ENCODE measurements around the gene NCOA7.
"Not testable (repeated sequence)": the region's sequence is repeated elsewhere in the genome, so short reads cannot be mapped to it uniquely, and the experiment has no call there.

The NCOA7 gene

DNA sequence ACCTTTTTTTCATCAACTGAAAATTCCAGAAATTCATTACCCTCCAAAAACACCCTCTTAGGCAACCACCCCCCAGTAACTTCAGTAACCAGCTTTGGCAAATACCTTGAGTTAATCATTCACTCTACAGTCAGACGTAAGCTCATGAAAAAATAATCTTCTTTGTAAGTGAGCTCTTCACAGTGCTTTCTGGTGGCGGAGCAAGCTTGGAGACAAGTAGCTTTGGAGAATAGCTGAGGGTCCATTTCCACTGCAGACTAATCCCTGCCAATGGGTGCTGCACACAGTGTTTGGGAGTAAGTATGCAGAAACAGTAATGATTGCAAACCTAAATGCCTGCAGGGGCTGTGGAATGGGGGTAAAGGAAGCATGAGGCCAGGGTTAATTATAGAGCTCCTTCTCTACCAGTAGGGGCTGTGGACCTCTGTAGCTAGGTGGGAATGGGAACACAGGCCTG is 109.0 kb downstream of the NCOA7 start:
- no peak overlapping the region for H3K4me3 Mint-ChIP-seq
- H3K27ac Mint-ChIP-seq = no peak overlapping the region
- peaks cover 16% of the 10 kb centered on the region for H3K4me1 Mint-ChIP-seq
- no peaks in the 10 kb centered on the region for H3K27me3 Mint-ChIP-seq
- ATAC-seq = no peak
- DNase-seq = no peak
- H3K36me3 Mint-ChIP-seq (ENCODE audit: low read depth) = peaks cover 17% of the 10 kb centered on the region
- H3K9me3 Mint-ChIP-seq = no peaks in the 10 kb centered on the region

DNA sequence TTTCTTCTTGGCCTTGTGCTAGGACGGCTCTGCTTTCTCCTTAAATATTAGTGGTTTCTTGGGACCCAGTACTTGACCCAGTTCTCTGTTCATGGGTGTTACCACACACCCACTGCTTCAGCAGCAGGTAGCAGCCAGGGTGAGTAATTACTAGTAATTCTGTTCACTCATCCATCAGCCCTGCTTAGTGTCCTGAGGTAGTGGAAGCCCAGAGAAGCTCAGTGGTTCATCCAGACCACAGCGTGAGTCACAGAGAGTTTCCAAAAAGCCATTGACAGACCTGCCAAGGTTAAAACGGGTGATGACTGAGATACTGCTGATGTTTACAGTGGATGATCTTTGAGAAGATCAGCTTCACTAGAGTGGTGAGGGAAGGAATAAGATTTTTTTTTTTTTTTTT is 114.1 kb downstream of the NCOA7 start:
- H3K4me3 Mint-ChIP-seq = no peak overlapping the region
- ATAC-seq = peak; percentile 98
- H3K4me1 Mint-ChIP-seq = peaks cover 36% of the 10 kb centered on the region
- no peaks in the 10 kb centered on the region for H3K9me3 Mint-ChIP-seq
- H3K36me3 Mint-ChIP-seq (ENCODE audit: low read depth) = peaks cover 13% of the 10 kb centered on the region
- H3K27me3 Mint-ChIP-seq = no peaks in the 10 kb centered on the region
- DNase-seq = peak; percentile 54
- peak overlapping the region; percentile 74 for H3K27ac Mint-ChIP-seq

DNA sequence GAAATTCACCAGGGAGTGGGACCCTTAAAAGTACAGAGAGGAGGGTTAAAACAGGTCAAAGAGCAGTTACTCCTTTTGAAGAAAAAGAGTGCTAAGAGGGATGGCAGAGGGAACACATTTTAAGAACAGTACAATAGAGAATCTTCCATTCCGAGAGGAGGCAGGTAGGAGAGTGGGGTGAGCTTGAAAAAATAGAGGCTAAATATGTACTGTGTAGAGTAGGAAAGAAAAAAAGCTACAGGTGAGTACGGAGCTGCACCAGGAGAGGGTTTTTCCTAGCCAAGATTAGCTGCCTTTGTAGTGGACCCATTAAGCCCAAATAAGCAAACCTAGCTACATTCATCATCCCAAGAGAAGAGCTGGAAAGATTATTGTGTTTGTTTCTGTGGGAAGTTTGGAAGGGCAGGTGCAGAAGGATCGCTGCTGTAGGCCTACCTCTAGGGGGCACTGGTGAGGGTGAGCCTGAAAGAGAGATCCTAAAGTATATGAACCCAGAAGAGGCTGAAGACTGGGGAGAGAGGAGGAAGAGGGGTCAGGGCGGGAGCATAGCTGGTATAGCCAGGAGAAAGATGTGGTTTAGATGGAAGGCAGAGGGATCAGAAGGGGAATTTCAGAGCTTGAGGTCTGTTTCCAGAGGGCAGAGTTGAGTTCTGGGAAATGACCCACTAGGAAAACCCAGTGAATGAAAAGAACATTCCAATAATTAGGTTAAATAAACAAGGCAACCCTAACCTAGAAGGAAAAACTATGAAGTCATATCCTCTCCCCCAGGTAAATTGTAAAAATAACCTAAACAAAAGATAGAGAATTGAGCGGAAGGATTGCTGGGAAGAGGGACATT is 115.6 kb downstream of the NCOA7 start:
- no peak for ATAC-seq
- no peak overlapping the region for H3K27ac Mint-ChIP-seq
- H3K4me3 Mint-ChIP-seq = no peak overlapping the region
- no peaks in the 10 kb centered on the region for H3K9me3 Mint-ChIP-seq
- DNase-seq = peak; percentile 65
- H3K36me3 Mint-ChIP-seq (ENCODE audit: low read depth) = peaks cover 16% of the 10 kb centered on the region
- no peaks in the 10 kb centered on the region for H3K27me3 Mint-ChIP-seq
- H3K4me1 Mint-ChIP-seq = peaks cover 48% of the 10 kb centered on the region

DNA sequence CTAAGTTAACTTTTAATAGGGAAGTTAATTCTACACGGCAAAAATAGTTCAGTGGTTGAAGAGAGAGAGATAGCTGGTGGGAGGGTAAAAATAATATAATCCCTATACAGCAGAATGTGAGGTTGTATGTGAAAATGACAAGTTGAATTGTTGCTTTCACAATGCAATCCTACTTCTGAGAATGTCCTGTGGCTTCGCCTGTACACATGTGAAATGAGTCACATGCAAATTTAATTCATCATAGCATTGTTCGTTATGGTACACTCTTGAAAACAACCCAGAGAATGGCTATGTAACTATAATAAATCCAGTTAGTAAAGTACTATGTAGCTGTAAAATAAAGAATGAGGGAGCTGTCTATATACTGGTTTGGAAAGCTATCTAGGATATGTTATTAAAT is 119.8 kb downstream of the NCOA7 start:
- H3K9me3 Mint-ChIP-seq = no peaks in the 10 kb centered on the region
- no peak overlapping the region for H3K4me3 Mint-ChIP-seq
- H3K27ac Mint-ChIP-seq = peak overlapping the region; percentile 66
- H3K4me1 Mint-ChIP-seq = peaks cover 25% of the 10 kb centered on the region
- H3K27me3 Mint-ChIP-seq = no peaks in the 10 kb centered on the region
- ATAC-seq (peak; percentile 95), DNase-seq (no peak)
- H3K36me3 Mint-ChIP-seq (ENCODE audit: low read depth) = peaks cover 14% of the 10 kb centered on the region

DNA sequence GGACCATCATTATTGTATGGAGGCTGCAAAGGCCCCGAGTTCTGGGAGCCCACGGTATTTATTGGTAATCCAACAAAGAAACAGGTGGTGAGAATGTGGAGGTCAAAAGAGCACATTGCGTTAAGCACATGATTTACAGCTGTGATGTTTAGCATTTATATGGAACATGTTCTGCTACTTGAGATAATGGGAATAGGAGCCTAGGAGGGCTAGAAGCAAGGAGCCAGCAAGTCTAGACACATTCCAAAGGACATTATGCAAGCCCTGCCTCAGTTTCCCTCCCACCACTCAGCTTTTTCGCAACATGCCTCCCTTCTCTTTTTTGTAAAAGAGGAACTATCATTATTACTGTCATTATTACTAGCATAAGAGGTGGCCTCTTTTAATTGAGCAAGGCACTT is 120.3 kb downstream of the NCOA7 start:
- H3K4me1 Mint-ChIP-seq = peaks cover 25% of the 10 kb centered on the region
- H3K27me3 Mint-ChIP-seq, H3K4me3 Mint-ChIP-seq, DNase-seq, H3K9me3 Mint-ChIP-seq, H3K27ac Mint-ChIP-seq, ATAC-seq: not testable (repeated sequence)
- peaks cover 17% of the 10 kb centered on the region for H3K36me3 Mint-ChIP-seq (ENCODE audit: low read depth)

DNA sequence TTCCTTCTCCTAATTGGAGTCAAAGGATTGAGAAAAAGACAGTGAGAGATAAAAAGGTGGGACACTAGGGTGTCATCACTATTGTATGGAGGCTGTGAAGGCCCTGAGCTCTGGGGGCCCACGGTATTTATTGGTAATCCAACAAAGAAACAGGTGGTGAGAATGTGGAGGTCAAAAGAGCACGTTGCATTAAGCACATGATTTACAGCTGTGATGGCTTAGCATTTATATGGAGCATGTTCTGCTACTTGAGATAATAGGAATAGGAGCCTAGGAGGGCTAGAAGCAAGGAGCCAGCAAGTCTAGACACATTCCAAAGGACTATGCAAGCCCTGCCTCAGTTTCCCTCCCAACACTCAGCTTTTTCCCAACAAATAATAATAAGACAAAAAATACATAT is 121.7 kb downstream of the NCOA7 start:
- not testable (repeated sequence) for DNase-seq, H3K27ac Mint-ChIP-seq, H3K27me3 Mint-ChIP-seq, H3K4me3 Mint-ChIP-seq, H3K9me3 Mint-ChIP-seq, ATAC-seq
- Mint-ChIP-seq H3K4me1 (peaks cover 18% of the 10 kb centered on the region), H3K36me3 (ENCODE audit: low read depth) (peaks cover 21% of the 10 kb centered on the region)

DNA sequence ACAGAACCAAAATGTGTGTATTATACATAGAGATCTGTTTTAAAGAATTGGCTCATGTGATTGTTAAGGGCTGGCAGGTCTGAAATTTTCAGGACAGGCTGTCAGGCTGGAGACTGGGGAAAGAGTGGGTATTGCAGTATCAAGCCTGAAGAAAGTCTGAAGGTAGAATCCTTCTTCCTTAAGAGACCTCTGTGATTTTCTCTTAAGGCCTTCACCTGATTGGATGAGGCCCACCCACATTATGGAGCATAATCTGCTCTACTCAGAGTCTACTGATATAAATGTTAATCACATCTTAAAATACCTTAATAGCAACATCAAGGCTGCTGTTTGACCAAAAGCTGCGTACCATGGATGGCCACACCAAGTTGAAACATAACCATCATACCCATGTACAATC is 122.4 kb downstream of the NCOA7 start:
- peaks cover 25% of the 10 kb centered on the region for H3K4me1 Mint-ChIP-seq
- ATAC-seq (no peak), DNase-seq (no peak)
- no peak overlapping the region for H3K27ac Mint-ChIP-seq
- no peaks in the 10 kb centered on the region for H3K27me3 Mint-ChIP-seq
- H3K4me3 Mint-ChIP-seq = no peak overlapping the region
- peaks cover 25% of the 10 kb centered on the region for H3K36me3 Mint-ChIP-seq (ENCODE audit: low read depth)
- H3K9me3 Mint-ChIP-seq = no peaks in the 10 kb centered on the region

DNA sequence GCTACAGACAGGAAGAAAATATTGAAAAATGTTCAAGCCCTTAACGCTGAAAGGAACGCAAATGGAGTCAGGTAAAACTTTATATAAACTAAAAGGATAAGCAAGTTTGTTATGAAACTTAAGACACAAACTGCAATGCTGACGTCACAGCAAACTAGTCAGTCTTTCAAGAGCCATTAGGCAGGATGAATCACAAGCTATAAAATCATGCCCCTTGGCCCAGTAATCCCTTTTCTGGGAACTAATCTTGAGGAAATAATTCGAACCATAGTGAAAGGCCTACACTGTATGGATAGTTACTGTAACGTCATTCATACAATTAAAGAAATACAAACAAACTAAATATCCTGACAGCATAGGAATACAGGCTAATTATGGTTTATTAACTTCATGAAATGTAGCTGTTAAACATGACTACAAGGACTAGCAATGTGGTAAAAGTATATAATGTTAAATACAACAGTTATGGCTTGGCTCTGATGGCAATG is 123.1 kb downstream of the NCOA7 start:
- Mint-ChIP-seq H3K27ac (no peak overlapping the region), H3K36me3 (ENCODE audit: low read depth) (peaks cover 25% of the 10 kb centered on the region), H3K9me3 (no peaks in the 10 kb centered on the region), H3K27me3 (no peaks in the 10 kb centered on the region), H3K4me3 (no peak overlapping the region), H3K4me1 (peaks cover 33% of the 10 kb centered on the region)
- ATAC-seq (no peak), DNase-seq (no peak)

DNA sequence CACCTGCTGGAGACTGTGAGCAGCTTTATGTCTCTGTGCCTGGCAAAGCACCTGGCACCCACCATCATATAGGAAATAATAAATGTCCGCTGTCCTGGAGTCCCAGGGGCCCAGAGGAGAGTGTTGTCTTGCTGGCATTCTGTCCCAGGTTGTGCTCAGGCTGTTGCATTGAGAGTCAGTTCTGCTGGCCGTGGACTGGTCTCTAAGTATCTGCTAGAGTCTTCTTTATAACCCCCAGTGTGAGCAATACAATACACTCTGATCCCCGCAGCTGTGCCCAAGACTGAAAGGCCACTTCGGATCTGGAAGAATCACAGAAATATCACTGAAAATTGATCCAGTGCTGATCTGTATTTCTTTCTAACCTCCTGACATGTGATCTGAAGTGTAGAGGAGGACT is 127.5 kb downstream of the NCOA7 start:
- ATAC-seq = no peak
- H3K4me3 Mint-ChIP-seq = peak overlapping the region; percentile 92

DNA sequence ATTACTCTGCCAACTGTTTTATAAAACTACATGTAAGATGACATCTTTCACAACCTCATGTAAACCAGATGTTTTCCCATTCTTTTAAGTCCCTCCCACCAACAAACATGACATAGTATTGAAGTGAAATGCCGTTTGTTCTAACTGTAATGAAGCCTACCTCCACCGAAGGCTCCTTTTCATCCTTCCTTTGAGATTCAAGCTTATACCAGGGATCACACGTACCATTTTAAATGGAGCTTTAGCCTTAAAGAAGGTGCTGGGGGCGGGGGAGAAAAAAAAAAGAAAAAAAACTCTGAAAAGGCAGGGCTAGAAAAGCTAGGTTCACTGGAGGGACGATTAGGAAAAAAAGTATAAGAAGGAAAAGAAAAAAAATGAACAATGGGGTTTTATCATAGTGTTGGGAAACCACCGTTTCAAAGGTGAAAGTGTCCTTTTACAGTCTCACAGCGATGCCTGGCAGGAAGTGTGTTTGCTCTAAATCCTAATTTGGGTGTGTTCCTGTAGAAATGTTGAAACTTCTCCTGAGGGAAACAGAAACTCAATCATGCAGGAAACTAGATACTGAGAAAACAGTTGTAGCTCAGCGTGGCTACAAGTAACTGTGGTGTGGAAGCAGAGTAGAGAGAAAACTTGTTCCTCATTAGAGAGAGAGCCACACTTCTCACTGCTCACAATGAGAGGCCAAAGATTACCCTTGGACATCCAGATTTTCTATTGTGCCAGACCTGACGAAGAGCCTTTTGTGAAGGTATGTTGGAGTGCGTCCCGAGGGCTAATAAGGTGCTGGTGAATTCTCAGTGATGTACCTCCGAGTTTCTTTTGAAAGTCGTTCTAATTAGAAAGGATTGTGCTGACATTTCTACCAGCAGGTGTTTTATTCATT is 128.2 kb downstream of the NCOA7 start:
- peak; percentile 30 for DNase-seq
- H3K27ac Mint-ChIP-seq = peak overlapping the region; percentile 97
- H3K4me3 Mint-ChIP-seq = peak overlapping the region; percentile 92
- peak; percentile 98 for ATAC-seq
- H3K9me3 Mint-ChIP-seq = no peaks in the 10 kb centered on the region
- H3K36me3 Mint-ChIP-seq (ENCODE audit: low read depth) = peaks cover 57% of the 10 kb centered on the region
- H3K4me1 Mint-ChIP-seq = peaks cover 33% of the 10 kb centered on the region
- H3K27me3 Mint-ChIP-seq = no peaks in the 10 kb centered on the region

More for the DNA sequence above, 127.5 kb downstream of the NCOA7 start:
- peak overlapping the region; percentile 97 for H3K27ac Mint-ChIP-seq
- H3K9me3 Mint-ChIP-seq = no peaks in the 10 kb centered on the region
- DNase-seq = no peak
- H3K36me3 Mint-ChIP-seq (ENCODE audit: low read depth) = peaks cover 50% of the 10 kb centered on the region
- H3K27me3 Mint-ChIP-seq = no peaks in the 10 kb centered on the region
- H3K4me1 Mint-ChIP-seq = peaks cover 28% of the 10 kb centered on the region

DNA sequence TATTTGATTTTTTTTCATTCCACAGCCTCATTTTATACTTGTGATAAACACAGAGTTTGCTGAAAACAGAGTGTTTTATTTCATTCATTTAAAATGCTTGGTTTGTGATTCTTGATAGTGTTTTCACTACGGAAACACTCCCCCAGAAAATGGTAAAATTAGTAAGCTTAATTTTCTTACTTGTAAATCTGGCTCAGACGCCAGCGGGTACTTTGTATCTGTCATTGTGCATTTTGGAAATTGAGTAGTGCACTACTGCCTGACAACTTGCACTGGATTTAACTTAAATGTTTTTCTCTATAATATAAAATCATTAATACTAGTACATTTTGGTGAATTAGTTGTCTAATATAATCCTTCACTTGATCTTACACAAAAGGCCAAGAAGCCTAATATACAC is 128.9 kb downstream of the NCOA7 start:
- Mint-ChIP-seq H3K36me3 (ENCODE audit: low read depth) (peaks cover 62% of the 10 kb centered on the region), H3K4me1 (peaks cover 36% of the 10 kb centered on the region), H3K27me3 (no peaks in the 10 kb centered on the region), H3K27ac (peak overlapping the region; percentile 97), H3K4me3 (peak overlapping the region; percentile 92), H3K9me3 (no peaks in the 10 kb centered on the region)
- ATAC-seq (no peak), DNase-seq (no peak)

DNA sequence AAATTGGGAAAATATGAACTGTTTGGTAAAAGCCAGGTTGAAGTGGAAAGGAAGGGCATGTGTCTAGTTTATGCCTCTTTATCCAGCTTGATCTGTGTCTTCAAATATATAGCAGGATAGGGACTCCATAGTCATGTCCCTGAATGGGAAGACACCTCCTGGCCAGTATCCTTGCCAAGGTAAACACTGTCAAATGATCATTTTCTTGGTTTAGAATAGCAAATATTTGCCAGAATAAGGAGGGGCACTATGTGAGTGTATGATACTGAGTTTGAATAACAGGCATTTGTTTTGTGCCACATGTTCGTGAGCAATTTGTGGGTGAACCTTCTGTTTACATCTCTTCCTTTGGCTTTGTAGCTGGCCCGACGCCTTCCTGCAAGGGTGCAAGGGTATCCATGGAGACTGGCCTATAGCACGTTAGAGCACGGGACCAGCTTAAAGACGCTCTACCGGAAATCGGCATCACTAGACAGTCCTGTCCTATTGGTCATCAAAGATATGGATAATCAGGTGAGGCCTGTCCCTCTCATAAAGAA is 131.6 kb downstream of the NCOA7 start:
- H3K36me3 Mint-ChIP-seq (ENCODE audit: low read depth) = peaks cover 60% of the 10 kb centered on the region
- no peak overlapping the region for H3K4me3 Mint-ChIP-seq
- ATAC-seq (no peak), DNase-seq (no peak)
- H3K9me3 Mint-ChIP-seq = no peaks in the 10 kb centered on the region
- H3K4me1 Mint-ChIP-seq = peaks cover 38% of the 10 kb centered on the region
- H3K27me3 Mint-ChIP-seq = no peaks in the 10 kb centered on the region
- H3K27ac Mint-ChIP-seq = peak overlapping the region; percentile 19

DNA sequence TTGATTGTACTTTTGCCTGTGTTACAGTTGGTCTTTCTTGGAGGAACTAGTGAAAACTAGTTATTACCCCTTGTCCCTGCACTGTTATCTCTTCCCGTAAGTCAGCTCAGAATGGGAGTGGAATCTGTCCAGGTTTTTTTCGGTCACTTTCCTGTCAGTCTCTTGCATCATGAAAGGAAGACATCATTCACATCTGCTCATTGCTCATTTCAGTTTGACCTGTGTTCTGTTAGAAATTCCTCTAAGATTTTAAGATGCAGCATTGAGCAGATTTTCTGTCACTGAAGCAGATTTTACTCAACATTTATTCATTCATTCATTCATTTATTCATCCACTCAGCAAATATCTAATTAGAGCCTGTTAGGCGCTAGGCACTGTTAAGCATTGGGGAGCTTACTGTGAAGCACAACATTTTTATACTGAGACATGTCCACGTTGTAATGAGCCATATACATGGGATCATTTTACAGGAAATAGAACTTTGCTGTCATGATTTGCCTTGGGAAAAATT is 132.7 kb downstream of the NCOA7 start:
- H3K4me3 Mint-ChIP-seq = no peak overlapping the region
- DNase-seq (no peak), ATAC-seq (no peak)
- H3K27me3 Mint-ChIP-seq = no peaks in the 10 kb centered on the region
- H3K36me3 Mint-ChIP-seq (ENCODE audit: low read depth) = peaks cover 64% of the 10 kb centered on the region
- no peaks in the 10 kb centered on the region for H3K9me3 Mint-ChIP-seq
- H3K27ac Mint-ChIP-seq = no peak overlapping the region
- H3K4me1 Mint-ChIP-seq = peaks cover 27% of the 10 kb centered on the region

DNA sequence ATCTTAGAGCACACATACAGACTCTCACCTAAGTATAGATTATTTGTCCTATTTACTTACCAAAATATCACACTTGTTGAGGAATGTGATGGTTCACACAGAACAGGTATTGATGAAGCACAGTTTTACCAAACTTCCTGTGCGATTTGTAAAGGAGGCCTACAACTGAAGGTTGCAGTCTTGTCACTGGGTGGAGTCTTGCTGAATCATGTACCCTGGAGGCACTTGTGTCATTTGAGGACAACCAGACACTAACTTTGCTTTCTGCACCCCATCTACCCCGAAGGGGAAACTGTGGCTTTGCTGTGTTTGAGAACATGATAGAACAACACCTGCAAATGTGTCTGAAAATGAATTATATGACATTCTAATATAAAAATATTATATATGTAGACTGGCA is 133.4 kb downstream of the NCOA7 start:
- H3K27ac Mint-ChIP-seq = no peak overlapping the region
- H3K9me3 Mint-ChIP-seq = no peaks in the 10 kb centered on the region
- no peak for DNase-seq
- H3K27me3 Mint-ChIP-seq = no peaks in the 10 kb centered on the region
- no peak for ATAC-seq
- peaks cover 67% of the 10 kb centered on the region for H3K36me3 Mint-ChIP-seq (ENCODE audit: low read depth)
- H3K4me1 Mint-ChIP-seq = peaks cover 20% of the 10 kb centered on the region
- H3K4me3 Mint-ChIP-seq = no peak overlapping the region
